ENCODE data around the gene HTR4. TPM values are rescaled to one million over a fixed set of nuclear protein-coding genes. Genes with fewer than 3 reads are reported as not detected.

The HTR4 gene
- total RNA-seq, 1 experiment from 2014 or later, result not detected

DNA sequence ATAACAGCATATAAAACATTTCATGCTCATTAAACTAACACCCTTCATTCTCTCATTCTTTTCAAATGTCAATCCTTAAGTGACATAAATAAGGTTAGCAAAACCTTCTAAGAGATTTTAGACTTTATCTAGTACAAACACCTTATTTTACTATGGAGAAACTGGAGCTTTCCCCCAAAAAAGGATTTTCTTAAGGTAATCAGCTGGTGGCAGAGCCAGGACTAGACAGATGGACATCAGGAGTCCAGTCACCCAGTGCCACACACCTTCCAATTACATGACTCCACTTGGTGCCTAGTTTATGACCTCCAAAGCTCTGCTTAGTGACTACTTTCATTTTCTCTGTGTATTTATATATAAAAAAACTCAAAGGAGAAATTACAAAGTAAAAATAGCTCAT, 70.2 kb downstream of the HTR4 start:
- Histone ChIP-seq H4K91ac (ENCODE audit: insufficient read length, low read depth, low read length) (no peak overlapping the region), H3K56ac (ENCODE audit: insufficient read length, low read depth, low read length) (no peak overlapping the region), H3K79me2 (ENCODE audit: insufficient read depth, low read length) (no peaks in the 10 kb centered on the region), H3K23ac (ENCODE audit: insufficient read length, low read depth, low read length) (no peak overlapping the region), H3K79me1 (ENCODE audit: insufficient read depth, low read depth, low read length, poor library complexity, severe bottlenecking) (no peaks in the 10 kb centered on the region), H3K14ac (ENCODE audit: insufficient read depth, low read length) (no peak overlapping the region), H3K18ac (ENCODE audit: insufficient read length, low read depth, low read length) (no peak overlapping the region), H4K20me1 (ENCODE audit: control insufficient read depth, insufficient read depth, insufficient read length) (no peaks in the 10 kb centered on the region), H3K27ac (ENCODE audit: insufficient read length, low read depth, low read length) (no peak overlapping the region), H3K4me1 (ENCODE audit: insufficient read depth, low read length) (no peaks in the 10 kb centered on the region), H3K4ac (ENCODE audit: low read depth, low read length) (no peak overlapping the region), H2BK12ac (ENCODE audit: insufficient read length, low read depth, low read length) (no peak overlapping the region), H3K23me2 (ENCODE audit: insufficient read length, low read depth, low read length, poor library complexity, severe bottlenecking) (no peaks in the 10 kb centered on the region), H2BK5ac (ENCODE audit: insufficient read length, low read length) (no peak overlapping the region), H3K27me3 (ENCODE audit: insufficient read depth, low read length) (no peaks in the 10 kb centered on the region), H2BK20ac (ENCODE audit: low read depth, low read length, poor library complexity, severe bottlenecking) (no peak overlapping the region), H2BK120ac (ENCODE audit: low read depth, low read length, poor library complexity, severe bottlenecking) (no peak overlapping the region), H4K5ac (ENCODE audit: insufficient read length, low read depth, low read length) (no peak overlapping the region), H4K8ac (replicated peaks; ENCODE audit: insufficient read length, low read depth, low read length) (no peak overlapping the region), H3K4me2 (ENCODE audit: insufficient read depth, insufficient read length, low read length) (no peak overlapping the region), H2AFZ (ENCODE audit: low read length) (no peak overlapping the region), H3T11ph (ENCODE audit: low read length) (no peak overlapping the region), H2BK15ac (ENCODE audit: low read depth, low read length) (no peak overlapping the region), H3K9ac (ENCODE audit: extremely low read depth, insufficient read length, low read length) (no peak overlapping the region), H2AK5ac (ENCODE audit: insufficient read length, low read length) (no peak overlapping the region), H3K9me3 (ENCODE audit: control insufficient read depth, low read depth, low read length) (no peaks in the 10 kb centered on the region)
- TF ChIP-seq, protein P1, sequence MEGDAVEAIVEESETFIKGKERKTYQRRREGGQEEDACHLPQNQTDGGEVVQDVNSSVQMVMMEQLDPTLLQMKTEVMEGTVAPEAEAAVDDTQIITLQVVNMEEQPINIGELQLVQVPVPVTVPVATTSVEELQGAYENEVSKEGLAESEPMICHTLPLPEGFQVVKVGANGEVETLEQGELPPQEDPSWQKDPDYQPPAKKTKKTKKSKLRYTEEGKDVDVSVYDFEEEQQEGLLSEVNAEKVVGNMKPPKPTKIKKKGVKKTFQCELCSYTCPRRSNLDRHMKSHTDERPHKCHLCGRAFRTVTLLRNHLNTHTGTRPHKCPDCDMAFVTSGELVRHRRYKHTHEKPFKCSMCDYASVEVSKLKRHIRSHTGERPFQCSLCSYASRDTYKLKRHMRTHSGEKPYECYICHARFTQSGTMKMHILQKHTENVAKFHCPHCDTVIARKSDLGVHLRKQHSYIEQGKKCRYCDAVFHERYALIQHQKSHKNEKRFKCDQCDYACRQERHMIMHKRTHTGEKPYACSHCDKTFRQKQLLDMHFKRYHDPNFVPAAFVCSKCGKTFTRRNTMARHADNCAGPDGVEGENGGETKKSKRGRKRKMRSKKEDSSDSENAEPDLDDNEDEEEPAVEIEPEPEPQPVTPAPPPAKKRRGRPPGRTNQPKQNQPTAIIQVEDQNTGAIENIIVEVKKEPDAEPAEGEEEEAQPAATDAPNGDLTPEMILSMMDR (conservative IDR thresholded peaks at IDR 0.05), result no peak
- H3K9me3 Mint-ChIP-seq, result no peaks in the 10 kb centered on the region
- peaks cover 25 to 26% of the 10 kb centered on the region in 2 experiments for H3K4me1 Mint-ChIP-seq
- H3K27me3 Mint-ChIP-seq (ENCODE audit: low read depth), result no peaks in the 10 kb centered on the region; the same call in none of the 2 replicates
- H3K4me3 Mint-ChIP-seq, result no peak overlapping the region
- DNase-seq, result no peak
- no peaks in the 10 kb centered on the region; a peak in 1 of 7 replicates for H3K36me3 Mint-ChIP-seq (ENCODE audit: insufficient read depth in 1 of 3, low read depth in 3 of 3)
- no peak overlapping the region for H3K27ac Mint-ChIP-seq
